ENCODE results near the gene NPM3. TPM values are rescaled to one million over a fixed set of nuclear protein-coding genes. Genes with fewer than 3 reads are reported as not detected.

NPM3 gene
- total RNA-seq, 1 experiment from 2014 or later = 92.6 TPM

DNA sequence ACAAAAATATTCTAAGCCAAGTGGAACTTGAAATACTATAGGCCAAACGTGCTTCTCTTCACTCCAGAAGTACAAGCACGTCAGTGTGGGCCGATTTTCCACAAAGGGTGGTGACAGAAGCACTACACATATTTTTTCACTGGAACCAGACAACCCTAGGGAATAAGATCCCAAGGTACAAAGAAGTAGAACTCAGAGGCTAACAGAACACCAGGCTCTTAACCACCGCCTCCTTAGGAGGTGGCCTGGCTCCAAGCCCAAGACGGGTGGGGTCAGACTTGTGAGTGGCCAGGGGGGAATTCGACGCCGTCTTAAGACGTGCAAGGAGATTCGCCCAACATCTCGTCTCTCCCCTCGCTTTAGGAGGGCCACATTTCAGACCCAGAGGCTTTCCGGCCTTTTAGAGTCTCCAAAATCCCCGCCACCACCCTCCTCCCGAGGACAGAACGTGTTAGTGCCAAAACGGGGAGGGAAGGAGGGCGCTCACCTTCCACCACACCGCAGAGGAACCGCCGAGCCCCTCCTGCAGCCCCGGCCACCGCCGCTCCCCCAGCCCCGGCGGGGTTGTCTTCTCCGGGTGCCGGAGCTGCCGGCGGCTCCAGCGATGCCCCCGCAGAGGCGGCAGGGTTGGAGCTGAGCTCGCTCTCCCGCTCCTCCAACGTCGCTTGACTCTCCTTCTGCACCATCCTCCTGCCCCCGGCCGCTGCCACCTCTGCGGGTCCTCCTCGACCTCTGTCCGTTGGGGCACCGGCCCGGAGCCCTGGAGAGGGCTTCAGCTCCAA is 34.3 kb upstream of the NPM3 start:
- intact Hi-C loops (cut with micrococcal nuclease; ENCODE audit: unreplicated experiment) = no loop called here
- Histone ChIP-seq H3K36me3 (ENCODE audit: control insufficient read depth, insufficient read depth, low read length) (no peaks in the 10 kb centered on the region), H3K9me3 (no peaks in the 10 kb centered on the region), H3K4me3 (ENCODE audit: low read depth, low read length) (peak overlapping the region; percentile 86), H3K4me1 (peaks cover 6% of the 10 kb centered on the region), H3K27me3 (replicated peaks; ENCODE audit: control insufficient read depth, insufficient read depth, low read length) (no peaks in the 10 kb centered on the region)
- no TSS peak for BruUV-seq (replicated peaks)
- H3K36me3 Mint-ChIP-seq (ENCODE audit: insufficient read depth, unreplicated experiment) = peaks cover 50% of the 10 kb centered on the region
- TF ChIP-seq CTCF (IDR thresholded peaks at IDR 0.05; ENCODE audit: insufficient read depth in 1 of 2, low read depth in 1 of 2, low read length in 1 of 2, severe bottlenecking in 1 of 2, unreplicated experiment in 1 of 2) = no peak
- peaks cover 13% of the 10 kb centered on the region for H3K4me1 Mint-ChIP-seq (ENCODE audit: low read depth, unreplicated experiment)
- peak overlapping the region; percentile 97 for H3K27ac Mint-ChIP-seq (ENCODE audit: unreplicated experiment)
- no peaks in the 10 kb centered on the region for H3K9me3 Mint-ChIP-seq (ENCODE audit: unreplicated experiment)
- H3K27me3 Mint-ChIP-seq (ENCODE audit: insufficient read depth, unreplicated experiment) = no peaks in the 10 kb centered on the region
- H3K4me3 Mint-ChIP-seq (ENCODE audit: unreplicated experiment) = peak overlapping the region; percentile 95
- ChIA-PET POLR2A (interaction anchor here (0.6 to 1.6 kb wide), 8 partner anchors 10 to 297 kb away, joined by 3 to 8 read pairs (median 4); partner anchors contain the start of gene ARMH3), CTCF (interaction anchor here (0.6 to 2.5 kb wide), 9 partner anchors 18 to 215 kb away, joined by 5 to 14 read pairs (median 6); partner anchors contain the start of gene NPM3)
- peak in 1 of 2 experiments; percentile 51 for DNase-seq

- H3K4me3 Mint-ChIP-seq (ENCODE audit: unreplicated experiment) = peak overlapping the region; percentile 95
- intact Hi-C loops (cut with micrococcal nuclease; ENCODE audit: unreplicated experiment) = no loop called here
- H3K4me1 Mint-ChIP-seq (ENCODE audit: low read depth, unreplicated experiment) = peaks cover 13% of the 10 kb centered on the region
- H3K9me3 Mint-ChIP-seq (ENCODE audit: unreplicated experiment) = no peaks in the 10 kb centered on the region
- H3K27ac Mint-ChIP-seq (ENCODE audit: unreplicated experiment) = peak overlapping the region; percentile 97
- H3K36me3 ChIP-seq (ENCODE audit: control insufficient read depth, insufficient read depth, low read length) = no peaks in the 10 kb centered on the region
- peak overlapping the region; percentile 86 for H3K4me3 ChIP-seq (ENCODE audit: low read depth, low read length)
- peaks cover 51% of the 10 kb centered on the region for H3K36me3 Mint-ChIP-seq (ENCODE audit: insufficient read depth, unreplicated experiment)
- H3K9me3 ChIP-seq = no peaks in the 10 kb centered on the region
- BruUV-seq (replicated peaks) = no TSS peak
- CTCF ChIA-PET = interaction anchor here (0.7 to 1.5 kb wide), 2 partner anchors 72 to 214 kb away, joined by 6 read pairs; no protein-coding TSS in a partner anchor
- H3K4me1 ChIP-seq = peaks cover 6% of the 10 kb centered on the region
- TF ChIP-seq CTCF (IDR thresholded peaks at IDR 0.05; ENCODE audit: insufficient read depth in 1 of 2, low read depth in 1 of 2, low read length in 1 of 2, severe bottlenecking in 1 of 2, unreplicated experiment in 1 of 2) = no peak
- POLR2A ChIA-PET = interaction anchor here (0.6 kb wide), 1 partner anchor 581 kb away, joined by 3 read pairs; no protein-coding TSS in a partner anchor
- no peak for DNase-seq
- no peaks in the 10 kb centered on the region for H3K27me3 ChIP-seq (replicated peaks; ENCODE audit: control insufficient read depth, insufficient read depth, low read length)
- no peaks in the 10 kb centered on the region for H3K27me3 Mint-ChIP-seq (ENCODE audit: insufficient read depth, unreplicated experiment)
Measured at GRCh38 chr10:101816913-101817336, 33.7 kb upstream of the NPM3 start.

GRCh38 chr10:101816376-101816775 is 33.1 kb upstream of the NPM3 start:
- Mint-ChIP-seq H3K36me3 (ENCODE audit: insufficient read depth, unreplicated experiment) (peaks cover 54% of the 10 kb centered on the region), H3K9me3 (ENCODE audit: unreplicated experiment) (no peaks in the 10 kb centered on the region), H3K27me3 (ENCODE audit: insufficient read depth, unreplicated experiment) (no peaks in the 10 kb centered on the region), H3K4me1 (ENCODE audit: low read depth, unreplicated experiment) (peaks cover 13% of the 10 kb centered on the region), H3K4me3 (ENCODE audit: unreplicated experiment) (peak overlapping the region; percentile 95), H3K27ac (ENCODE audit: unreplicated experiment) (peak overlapping the region; percentile 97)
- intact Hi-C loops (cut with micrococcal nuclease; ENCODE audit: unreplicated experiment) = no loop called here
- no peak for TF ChIP-seq CTCF (IDR thresholded peaks at IDR 0.05; ENCODE audit: insufficient read depth in 1 of 2, low read depth in 1 of 2, low read length in 1 of 2, severe bottlenecking in 1 of 2, unreplicated experiment in 1 of 2)
- peaks cover 6% of the 10 kb centered on the region for H3K4me1 ChIP-seq
- H3K9me3 ChIP-seq = no peaks in the 10 kb centered on the region
- POLR2A ChIA-PET = interaction anchor here (0.6 to 0.7 kb wide), 3 partner anchors 23 to 582 kb away, joined by 3 to 12 read pairs (median 12); no protein-coding TSS in a partner anchor
- BruUV-seq (replicated peaks) = TSS peak; percentile 26
- H3K36me3 ChIP-seq (ENCODE audit: control insufficient read depth, insufficient read depth, low read length) = no peaks in the 10 kb centered on the region
- no peaks in the 10 kb centered on the region for H3K27me3 ChIP-seq (replicated peaks; ENCODE audit: control insufficient read depth, insufficient read depth, low read length)
- CTCF ChIA-PET = interaction anchor here (0.6 to 0.8 kb wide), 2 partner anchors 194 to 400 kb away, joined by 3 to 7 read pairs; no protein-coding TSS in a partner anchor
- no peak for DNase-seq
- H3K4me3 ChIP-seq (ENCODE audit: low read depth, low read length) = peak overlapping the region; percentile 86
